Activated CD8-positive, alpha-beta memory T cell treated with anti-CD3 and anti-CD28 coated beads, Interleukin-2, amount 50 U/mL, for 4 hours (primary cell): Measurements from ENCODE around the gene KRTAP5-7.
"Not testable (repeated sequence)": the region's sequence is repeated elsewhere in the genome, so short reads cannot be mapped to it uniquely, and the experiment has no call there.

ENCODE experiments used
- DNase-seq: peaks from one replicate; pipeline ENCODE4 v3.0.0-alpha.2; 2020

Gene KRTAP5-7

GRCh38 chr11:71526796-71527575 is at the start of gene KRTAP5-7:
KRTAP5-7 (plus strand) TSS chr11:71527267; CDS start chr11:71527301, 34 bp downstream.
- DNase-seq: not testable (repeated sequence)

GRCh38 chr11:71477641-71478527 is 49.2 kb upstream of the KRTAP5-7 start:
- DNase-seq: no peak

- no peak for DNase-seq
These were observed 48.6 kb upstream of the KRTAP5-7 start for GRCh38 chr11:71478528-71478840.

GRCh38 chr11:71481101-71481960 is 45.7 kb upstream of the KRTAP5-7 start:
- no peak for DNase-seq

GRCh38 chr11:71482216-71482615 is 44.9 kb upstream of the KRTAP5-7 start:
- DNase-seq: no peak

GRCh38 chr11:71482746-71483364 is 44.2 kb upstream of the KRTAP5-7 start:
- DNase-seq: no peak

GRCh38 chr11:71483692-71484091 is 43.4 kb upstream of the KRTAP5-7 start:
- no peak for DNase-seq

- DNase-seq: no peak
These were observed 42.6 kb upstream of the KRTAP5-7 start for GRCh38 chr11:71484248-71485062.

- no peak for DNase-seq
These were observed 42.0 kb upstream of the KRTAP5-7 start for GRCh38 chr11:71485063-71485399.

GRCh38 chr11:71485466-71485865 is 41.6 kb upstream of the KRTAP5-7 start:
- DNase-seq: no peak

- DNase-seq: no peak
These were observed 40.7 kb upstream of the KRTAP5-7 start for GRCh38 chr11:71486320-71486719.

- no peak for DNase-seq
These were observed 38.3 kb upstream of the KRTAP5-7 start for GRCh38 chr11:71488681-71489270.

GRCh38 chr11:71489311-71490043 is 37.6 kb upstream of the KRTAP5-7 start:
- no peak for DNase-seq

GRCh38 chr11:71490044-71490730 is 36.9 kb upstream of the KRTAP5-7 start:
- DNase-seq: no peak

- DNase-seq: no peak
These were observed 36.2 kb upstream of the KRTAP5-7 start for GRCh38 chr11:71490731-71491390.

- no peak for DNase-seq
These were observed 35.5 kb upstream of the KRTAP5-7 start for GRCh38 chr11:71491531-71491930.

- no peak for DNase-seq
These were observed 35.1 kb upstream of the KRTAP5-7 start for GRCh38 chr11:71491940-71492339.

GRCh38 chr11:71495286-71496230 is 31.5 kb upstream of the KRTAP5-7 start:
- DNase-seq: no peak
